Thymus (tissue), 11 donors: ENCODE measurements around the gene RNF135. TPM values are rescaled to one million over a fixed set of nuclear protein-coding genes. Genes with fewer than 3 reads are reported as not detected.
A peak's percentile ranks its signal among the peaks of the same experiment; 100 is the strongest.
"Not testable (repeated sequence)": the region's sequence is repeated elsewhere in the genome, so short reads cannot be mapped to it uniquely, and the experiment has no call there.

Experiments used
- DNase-seq, 9 donors: peaks; one replicate each; pipeline ENCODE4 v3.0.0-alpha.2; 2013; ENCODE audit warnings: low spot score in 9 of 9, low read depth in 6 of 9, missing footprints in 1 of 9
- H3K27ac ChIP-seq, 2 donors: one replicate each; pipeline ENCODE4 v1.5.1; 2013; ENCODE audit warnings: control low read depth in 1 of 2, low read depth in 1 of 2, low read length in 1 of 2, mild to moderate bottlenecking in 1 of 2, moderate library complexity in 1 of 2
- H3K27me3 ChIP-seq, 2 donors: one replicate each; pipeline ENCODE4 v1.5.1; 2013; ENCODE audit warnings: low read length in 1 of 2; ENCODE audit not compliant: control insufficient read depth in 2 of 2, insufficient read depth in 1 of 2
- H3K36me3 ChIP-seq, 2 donors: one replicate each; pipeline ENCODE4 v1.5.1; 2013; ENCODE audit warnings: low read length in 1 of 2, mild to moderate bottlenecking in 1 of 2, moderate library complexity in 1 of 2; ENCODE audit not compliant: control insufficient read depth in 2 of 2, insufficient read depth in 2 of 2
- H3K4me1 ChIP-seq, 2 donors: one replicate each; pipeline ENCODE4 v1.5.1; 2013; ENCODE audit warnings: low read length in 2 of 2; ENCODE audit not compliant: control insufficient read depth in 2 of 2, insufficient read depth in 2 of 2
- H3K4me3 ChIP-seq, 2 donors: one replicate each; pipeline ENCODE4 v1.5.1; 2013; ENCODE audit warnings: low read length in 2 of 2, control low read depth in 1 of 2, mild to moderate bottlenecking in 1 of 2
- H3K9me3 ChIP-seq, 2 donors: one replicate each; pipeline ENCODE4 v1.5.1; 2013; ENCODE audit warnings: low read length in 1 of 2, mild to moderate bottlenecking in 1 of 2; ENCODE audit not compliant: control insufficient read depth in 2 of 2, insufficient read depth in 1 of 2
- WGBS: extraction: QIAGEN DNeasy Blood & Tissue Kit; methylation state at CpG from one replicate; pipeline ENCODE4 v1.1.7; 2013; 5-methylcytosine and 5-hydroxymethylcytosine counted together
- polyA plus RNA-seq: library from polyadenylated mRNA; stranded (reverse); fragments of 200-250 nt; gene quantifications from one replicate; pipeline ENCODE4 v1.2.3, GENCODE V29; 2013
- total RNA-seq: library from RNA; stranded (reverse); fragments of 120-200 nt; gene quantifications from one replicate; pipeline ENCODE4 v1.2.4, GENCODE V29; 2013
- donor health status: healthy.

RNF135 gene
- total and polyA plus RNA-seq, 2 donors, result 6.7 to 19.2 TPM

DNA sequence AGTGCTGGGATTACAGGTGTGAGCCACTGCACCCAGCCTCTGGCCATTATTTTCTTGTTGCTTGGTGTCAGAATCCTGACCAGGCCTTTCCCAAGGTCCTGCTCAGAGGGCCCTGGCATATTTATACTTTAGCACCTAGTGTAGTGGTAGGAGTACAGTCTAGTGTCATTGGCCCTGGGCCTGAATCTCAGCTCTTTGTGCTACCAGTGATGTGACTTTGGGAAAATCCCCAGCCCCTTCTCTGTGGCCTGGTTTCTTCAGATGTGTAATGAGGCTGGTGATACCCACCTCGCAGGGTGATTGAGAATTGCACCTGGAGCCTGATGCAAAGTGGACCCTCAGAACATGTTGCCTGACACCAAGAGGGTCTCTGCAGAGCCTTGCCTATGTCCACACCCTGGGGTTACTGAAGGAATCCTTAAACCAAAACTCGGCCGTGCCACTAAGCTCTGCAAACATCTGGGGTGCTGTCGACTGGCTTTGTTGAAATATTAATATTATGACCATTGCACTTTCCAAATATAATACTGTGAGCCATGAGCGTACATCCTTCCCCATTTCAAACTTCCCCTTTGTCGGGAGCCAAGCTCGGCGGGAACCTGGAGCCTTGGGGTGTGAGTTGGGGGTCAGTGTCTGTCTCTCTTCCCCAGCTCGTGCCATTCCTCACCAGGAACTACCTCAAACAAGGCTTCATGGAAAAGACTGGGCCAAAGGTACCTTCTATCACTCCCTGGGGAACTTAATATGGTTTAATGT is 18.0 kb upstream of the RNF135 start:
- no peaks in the 10 kb centered on the region for H3K9me3 ChIP-seq
- peaks cover 0 to 3% of the 10 kb centered on the region in 2 donors for H3K27me3 ChIP-seq
- H3K4me1 ChIP-seq, result no peaks in the 10 kb centered on the region
- DNase-seq, result no peak
- no peak overlapping the region for H3K27ac ChIP-seq
- no peaks in the 10 kb centered on the region for H3K36me3 ChIP-seq
- WGBS, result 57% methylated on average over 9 of the region's 9 CpGs
- no peak overlapping the region for H3K4me3 ChIP-seq

- no peak overlapping the region for H3K4me3 ChIP-seq
- no peaks in the 10 kb centered on the region for H3K36me3 ChIP-seq
- no peaks in the 10 kb centered on the region for H3K9me3 ChIP-seq
- H3K27ac ChIP-seq, result peak overlapping the region in 1 of 2 donors; percentile 17
- no peaks in the 10 kb centered on the region for H3K4me1 ChIP-seq
- H3K27me3 ChIP-seq, result peaks cover 0 to 3% of the 10 kb centered on the region in 2 donors
- DNase-seq, result no peak
- WGBS, result 95% methylated on average over 6 of the region's 6 CpGs
Measured at GRCh38 chr17:30954046-30954830, 16.6 kb upstream of the RNF135 start.

DNA sequence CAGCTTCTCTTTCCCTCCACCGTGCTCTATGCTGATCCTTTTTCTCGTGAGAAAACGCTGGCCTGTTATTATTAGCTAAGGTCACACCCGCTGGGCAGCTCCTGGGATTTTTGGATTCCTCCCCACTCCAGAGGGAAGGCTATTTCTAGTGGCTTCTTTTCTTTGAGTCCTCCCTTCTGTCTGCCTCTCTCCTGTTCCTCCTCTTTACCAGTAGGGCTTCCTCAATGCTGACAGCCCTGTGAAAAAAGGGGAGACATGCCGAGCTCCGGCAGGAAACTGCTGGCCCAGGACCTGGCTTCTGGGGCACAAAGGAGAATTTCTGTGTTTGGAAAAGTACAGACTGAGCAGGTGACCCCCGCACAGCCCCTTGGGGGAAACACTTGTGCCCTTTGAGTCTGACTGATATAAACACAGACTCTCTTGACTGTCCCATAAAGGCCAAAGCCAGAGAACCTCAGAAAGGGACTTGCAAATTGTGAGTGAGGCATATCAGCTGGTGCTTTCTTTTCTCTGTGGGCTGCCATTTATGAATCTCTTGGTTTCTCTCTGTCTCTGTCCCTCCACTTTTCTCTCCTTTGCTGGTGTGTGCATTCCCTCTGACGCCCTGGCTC is 14.0 kb upstream of the RNF135 start:
- 86% methylated on average over 8 of the region's 8 CpGs for WGBS
- DNase-seq, result no peak
- no peak overlapping the region for H3K4me3 ChIP-seq
- no peaks in the 10 kb centered on the region for H3K36me3 ChIP-seq
- H3K9me3 ChIP-seq, result no peaks in the 10 kb centered on the region
- no peak overlapping the region for H3K27ac ChIP-seq
- H3K4me1 ChIP-seq, result no peaks in the 10 kb centered on the region
- peaks cover 0 to 3% of the 10 kb centered on the region in 2 donors for H3K27me3 ChIP-seq

DNA sequence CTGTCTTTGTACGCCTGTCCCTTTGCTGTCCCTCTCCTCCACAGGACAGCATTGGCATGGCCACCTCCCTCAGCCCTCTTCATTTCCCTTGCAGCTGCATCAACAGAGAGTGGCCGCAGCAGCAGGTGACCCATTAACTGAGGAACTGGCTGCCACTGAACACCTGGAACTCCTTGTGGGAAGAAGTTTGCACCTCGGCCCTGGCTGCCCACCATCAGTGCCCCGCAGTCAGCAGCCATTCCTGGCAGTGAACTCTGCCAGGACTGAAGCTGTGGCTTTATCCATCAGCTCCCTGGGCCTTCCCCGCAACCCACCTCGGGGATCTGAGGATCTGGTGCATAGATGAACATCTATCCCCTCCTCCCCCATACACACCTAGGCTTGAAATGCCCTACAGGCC is 13.1 kb upstream of the RNF135 start:
- no peak overlapping the region for H3K4me3 ChIP-seq
- H3K27ac ChIP-seq, result no peak overlapping the region
- no peaks in the 10 kb centered on the region for H3K9me3 ChIP-seq
- WGBS, result 97% methylated on average over 6 of the region's 6 CpGs
- peaks cover 0 to 3% of the 10 kb centered on the region in 2 donors for H3K27me3 ChIP-seq
- no peak for DNase-seq
- H3K4me1 ChIP-seq, result no peaks in the 10 kb centered on the region
- H3K36me3 ChIP-seq, result no peaks in the 10 kb centered on the region

GRCh38 chr17:30958187-30958586 is 12.7 kb upstream of the RNF135 start:
- Histone ChIP-seq H3K9me3 (no peaks in the 10 kb centered on the region), H3K4me3 (no peak overlapping the region), H3K27ac (no peak overlapping the region), H3K4me1 (no peaks in the 10 kb centered on the region), H3K27me3 (peaks cover 0 to 3% of the 10 kb centered on the region in 2 donors), H3K36me3 (no peaks in the 10 kb centered on the region)
- 41% methylated on average over 7 of the region's 7 CpGs for WGBS
- DNase-seq, result no peak

DNA sequence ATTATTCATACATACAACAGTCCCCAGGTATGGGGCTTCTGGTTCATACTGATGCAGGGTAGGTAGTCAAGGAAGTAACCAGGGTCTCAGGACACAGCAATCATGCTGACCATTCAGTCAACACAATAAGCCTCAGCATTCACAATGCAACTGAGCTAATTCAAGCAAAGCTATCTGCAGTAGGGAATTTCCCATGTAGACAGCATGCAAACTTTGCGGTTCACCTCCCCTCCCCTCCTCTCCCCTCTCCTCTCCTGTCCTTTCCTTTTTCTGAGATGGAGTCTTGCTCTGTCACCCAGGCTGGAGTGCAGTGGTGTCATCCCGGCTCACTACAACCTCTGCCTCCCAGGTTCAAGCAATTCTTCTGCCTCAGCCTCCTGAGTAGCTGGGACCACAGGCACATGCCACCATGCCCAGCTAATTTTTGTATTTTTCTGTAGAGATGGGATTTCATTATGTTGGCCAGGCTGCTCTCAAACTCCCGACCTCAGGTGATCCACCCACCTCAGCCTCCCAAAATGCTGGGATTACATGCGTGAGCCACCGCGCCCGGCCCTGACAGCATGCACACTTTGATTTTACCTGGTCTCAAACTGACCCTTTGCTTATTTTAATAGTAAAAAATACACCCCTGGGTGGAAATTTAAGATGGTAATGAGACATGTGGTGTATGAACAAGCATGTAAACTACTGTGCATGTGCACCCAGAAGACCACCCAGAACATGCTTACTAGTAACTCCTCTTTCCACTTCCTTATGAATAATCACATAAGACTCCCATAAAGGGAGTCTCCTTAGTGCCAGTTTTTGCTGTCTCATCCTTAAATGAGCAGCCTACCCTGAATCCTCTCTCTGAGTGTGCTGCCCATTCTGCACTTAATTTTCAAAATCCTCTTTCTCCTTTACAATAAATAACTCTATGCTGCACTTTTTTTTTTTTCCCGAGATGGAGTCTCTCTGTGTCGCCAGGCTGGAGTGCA is 9.3 kb upstream of the RNF135 start:
- WGBS, result 94% methylated on average over 9 of the region's 9 CpGs
- no peak for DNase-seq
- no peak overlapping the region for H3K27ac ChIP-seq
- no peaks in the 10 kb centered on the region for H3K36me3 ChIP-seq
- peaks cover 0 to 3% of the 10 kb centered on the region in 2 donors for H3K27me3 ChIP-seq
- H3K4me1 ChIP-seq, result no peaks in the 10 kb centered on the region
- H3K4me3 ChIP-seq, result no peak overlapping the region
- no peaks in the 10 kb centered on the region for H3K9me3 ChIP-seq

- H3K4me1 ChIP-seq, DNase-seq, H3K27ac ChIP-seq, H3K36me3 ChIP-seq, H3K27me3 ChIP-seq, H3K9me3 ChIP-seq, H3K4me3 ChIP-seq: not testable (repeated sequence)
- 98% methylated on average over 8 of the region's 8 CpGs for WGBS
Measured at GRCh38 chr17:30964312-30964711, 6.5 kb upstream of the RNF135 start.

DNA sequence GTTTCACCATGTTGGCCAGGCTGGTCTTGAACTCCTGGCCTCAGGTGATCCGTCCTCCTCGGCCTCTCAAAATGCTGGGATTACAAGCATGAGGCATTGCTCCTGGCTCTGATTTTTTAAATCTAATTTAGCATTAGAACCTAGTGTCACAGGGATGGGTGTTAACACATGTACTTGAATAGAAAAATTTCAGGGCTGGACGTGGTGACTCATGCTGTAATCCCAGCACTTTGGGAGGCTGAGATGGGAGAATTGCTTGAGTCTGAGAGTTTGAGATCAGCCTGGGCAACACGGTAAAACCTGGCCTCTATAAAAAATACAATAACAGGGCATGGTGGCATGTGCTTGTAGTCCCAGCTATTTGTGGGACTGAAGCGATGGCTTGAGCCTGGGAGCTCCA is 6.0 kb upstream of the RNF135 start:
- no peak for DNase-seq
- 97% methylated on average over 5 of the region's 5 CpGs for WGBS

More for the DNA sequence above, 6.0 kb upstream of the RNF135 start:
- no peak overlapping the region for H3K4me3 ChIP-seq
- peaks cover 2 to 10% of the 10 kb centered on the region in 2 donors for H3K27me3 ChIP-seq
- H3K9me3 ChIP-seq, result no peaks in the 10 kb centered on the region
- H3K27ac ChIP-seq, result no peak overlapping the region
- no peaks in the 10 kb centered on the region for H3K36me3 ChIP-seq
- H3K4me1 ChIP-seq, result no peaks in the 10 kb centered on the region
